Activated CD8-positive, alpha-beta memory T cell treated with anti-CD3 and anti-CD28 coated beads, Interleukin-2, amount 50 U/mL, for 4 hours (primary cell): Measurements from ENCODE around the gene HOXC5.

Experiments used
- DNase-seq: peaks from one replicate; pipeline ENCODE4 v3.0.0-alpha.2; 2020

Gene HOXC5

DNA sequence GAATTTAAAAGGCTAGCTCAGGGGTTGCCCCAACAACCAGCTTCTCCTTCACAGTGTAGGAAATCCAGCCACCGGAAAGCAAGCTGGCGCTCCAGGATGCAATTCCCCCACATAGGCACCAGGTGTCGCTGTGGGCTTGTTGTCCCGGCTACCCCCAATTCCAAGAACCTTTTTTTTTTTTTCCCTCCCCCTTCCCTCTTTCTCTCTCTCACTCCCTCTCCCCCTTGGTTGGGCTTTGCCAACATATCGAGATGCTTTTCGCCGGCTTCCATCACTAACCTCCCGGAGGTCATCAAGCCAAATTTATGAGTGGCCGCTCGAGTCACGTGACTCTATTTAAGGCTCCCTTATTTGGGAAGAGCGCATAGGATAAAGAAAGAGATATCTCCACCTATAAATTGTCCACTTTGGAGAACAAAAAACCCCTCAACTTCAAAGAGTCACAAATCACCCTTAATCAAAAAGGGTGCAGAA lies at the start of gene HOXC5:
TSS of gene HOXC5 (plus strand) at position 424 of the 474 bp plus-strand sequence. CDS start 73 bp downstream, outside the sequence.
- DNase-seq = peak; percentile 69

DNA sequence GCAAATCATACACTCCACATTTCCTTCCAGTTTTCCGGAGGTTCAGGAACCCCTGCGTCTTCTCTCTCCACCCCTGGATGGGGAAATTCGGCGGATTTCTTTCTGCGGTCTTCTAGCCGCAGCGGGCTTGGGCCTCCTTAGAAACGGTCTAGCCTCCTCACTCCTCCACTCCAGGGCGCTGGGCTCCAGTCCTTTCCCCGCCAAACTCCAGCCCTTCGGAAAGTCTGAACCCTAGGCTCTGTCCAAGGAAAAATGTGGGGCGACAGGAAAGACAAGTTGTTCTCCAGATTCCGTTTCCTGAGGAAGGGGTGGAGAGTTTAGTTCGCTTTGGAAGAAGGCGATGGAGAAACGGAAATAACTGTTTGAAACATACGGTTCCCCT lies 49.3 kb upstream of the HOXC5 start:
- DNase-seq = no peak

DNA sequence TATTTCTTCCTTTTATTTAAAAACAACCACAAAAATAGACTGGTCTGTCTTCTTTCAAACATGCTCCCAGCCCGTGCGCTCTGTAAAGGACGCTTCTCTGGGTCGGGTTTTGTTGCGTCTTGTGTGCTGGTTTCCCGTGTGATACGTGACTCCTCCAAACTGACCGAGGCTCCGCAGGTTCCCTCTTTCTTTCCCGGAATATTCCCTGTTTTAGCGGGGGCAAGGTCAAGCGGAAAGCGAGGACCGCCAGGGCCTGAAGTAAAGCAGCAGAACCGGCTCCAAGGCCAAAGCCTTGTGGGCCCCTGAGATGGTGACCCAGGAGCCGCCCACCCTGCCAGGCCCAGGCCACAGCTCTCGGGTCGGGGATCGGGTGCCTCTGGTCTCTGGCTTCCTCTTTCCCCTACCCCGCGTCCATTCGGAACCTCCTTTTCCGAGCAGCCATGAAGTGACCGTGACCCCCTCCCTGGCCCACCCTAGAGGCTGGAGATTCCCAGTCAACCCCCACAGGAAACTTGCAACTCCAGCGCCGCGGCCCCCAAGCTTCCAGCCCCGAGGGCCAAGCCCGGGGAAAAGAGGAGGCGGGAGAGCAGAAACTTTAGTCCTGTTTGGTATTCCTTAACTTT lies 48.8 kb upstream of the HOXC5 start:
- DNase-seq = no peak

DNA sequence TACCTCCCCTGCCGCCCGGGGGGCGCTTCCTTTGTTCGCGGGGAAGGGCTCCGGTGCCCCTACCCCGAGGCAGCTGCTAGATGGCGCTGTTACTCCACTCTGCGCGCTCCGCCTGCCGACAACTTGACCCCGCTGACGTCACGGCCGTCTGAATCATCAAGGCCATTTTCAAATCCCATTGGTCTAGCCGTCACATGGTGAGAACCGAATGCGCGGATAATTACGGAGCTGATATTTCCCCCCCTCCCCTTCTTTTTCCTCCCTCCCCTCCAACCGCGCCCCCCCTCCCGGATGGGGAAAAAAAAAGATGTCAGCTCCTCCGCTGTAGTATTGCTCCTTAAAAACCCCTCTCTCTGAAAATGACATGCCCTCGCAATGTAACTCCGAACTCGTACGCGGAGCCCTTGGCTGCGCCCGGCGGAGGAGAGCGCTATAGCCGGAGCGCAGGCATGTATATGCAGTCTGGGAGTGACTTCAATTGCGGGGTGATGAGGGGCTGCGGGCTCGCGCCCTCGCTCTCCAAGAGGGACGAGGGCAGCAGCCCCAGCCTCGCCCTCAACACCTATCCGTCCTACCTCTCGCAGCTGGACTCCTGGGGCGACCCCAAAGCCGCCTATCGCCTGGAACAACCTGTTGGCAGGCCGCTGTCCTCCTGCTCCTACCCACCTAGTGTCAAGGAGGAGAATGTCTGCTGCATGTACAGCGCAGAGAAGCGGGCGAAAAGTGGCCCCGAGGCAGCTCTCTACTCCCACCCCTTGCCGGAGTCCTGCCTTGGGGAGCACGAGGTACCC lies 47.8 kb upstream of the HOXC5 start, which contains the start of gene HOXC10:
TSS of gene HOXC10 (plus strand) at position 246 of the 791 bp plus-strand sequence. CDS start at position 360, 114 bp downstream.
- peak; percentile 82 for DNase-seq

DNA sequence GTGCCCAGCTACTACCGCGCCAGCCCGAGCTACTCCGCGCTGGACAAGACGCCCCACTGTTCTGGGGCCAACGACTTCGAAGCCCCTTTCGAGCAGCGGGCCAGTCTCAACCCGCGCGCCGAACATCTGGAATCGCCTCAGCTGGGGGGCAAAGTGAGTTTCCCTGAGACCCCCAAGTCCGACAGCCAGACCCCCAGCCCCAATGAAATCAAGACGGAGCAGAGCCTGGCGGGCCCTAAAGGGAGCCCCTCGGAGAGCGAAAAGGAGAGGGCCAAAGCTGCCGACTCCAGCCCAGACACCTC lies 47.2 kb upstream of the HOXC5 start:
- no peak for DNase-seq

DNA sequence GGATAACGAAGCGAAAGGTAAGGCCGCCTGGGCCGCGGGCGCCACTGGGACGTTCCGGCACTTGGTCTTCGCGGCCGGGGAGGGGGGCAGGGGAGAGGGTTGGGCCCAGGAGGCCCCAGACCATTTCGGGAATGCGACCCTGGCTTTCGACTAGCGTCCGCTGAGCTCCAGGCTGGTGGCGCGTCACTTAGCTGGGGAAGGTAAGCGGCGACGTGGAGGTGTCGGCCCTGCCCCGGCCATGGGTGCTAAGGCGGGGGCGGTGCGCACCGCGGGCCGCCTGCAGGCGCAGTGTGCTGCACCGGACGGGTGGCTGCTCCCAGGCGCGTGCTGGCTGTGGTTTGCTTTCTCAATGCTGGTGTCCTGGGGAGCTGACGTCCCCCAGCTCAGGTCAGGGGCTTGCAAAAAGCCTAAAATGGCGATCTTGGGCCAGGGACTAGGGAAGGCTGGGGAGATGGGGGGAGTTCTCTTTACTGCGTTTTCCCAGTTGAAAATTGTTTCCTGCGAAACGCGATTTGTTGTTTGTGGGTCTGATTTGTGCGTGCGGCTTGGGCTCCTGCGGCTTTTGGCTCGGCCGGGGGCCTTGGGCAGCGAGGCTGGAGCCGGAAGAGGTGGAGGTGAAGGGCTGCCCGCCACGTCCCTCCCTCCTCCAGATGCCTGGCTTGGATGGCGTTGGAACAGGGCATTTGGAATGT lies 46.7 kb upstream of the HOXC5 start:
- DNase-seq = no peak

DNA sequence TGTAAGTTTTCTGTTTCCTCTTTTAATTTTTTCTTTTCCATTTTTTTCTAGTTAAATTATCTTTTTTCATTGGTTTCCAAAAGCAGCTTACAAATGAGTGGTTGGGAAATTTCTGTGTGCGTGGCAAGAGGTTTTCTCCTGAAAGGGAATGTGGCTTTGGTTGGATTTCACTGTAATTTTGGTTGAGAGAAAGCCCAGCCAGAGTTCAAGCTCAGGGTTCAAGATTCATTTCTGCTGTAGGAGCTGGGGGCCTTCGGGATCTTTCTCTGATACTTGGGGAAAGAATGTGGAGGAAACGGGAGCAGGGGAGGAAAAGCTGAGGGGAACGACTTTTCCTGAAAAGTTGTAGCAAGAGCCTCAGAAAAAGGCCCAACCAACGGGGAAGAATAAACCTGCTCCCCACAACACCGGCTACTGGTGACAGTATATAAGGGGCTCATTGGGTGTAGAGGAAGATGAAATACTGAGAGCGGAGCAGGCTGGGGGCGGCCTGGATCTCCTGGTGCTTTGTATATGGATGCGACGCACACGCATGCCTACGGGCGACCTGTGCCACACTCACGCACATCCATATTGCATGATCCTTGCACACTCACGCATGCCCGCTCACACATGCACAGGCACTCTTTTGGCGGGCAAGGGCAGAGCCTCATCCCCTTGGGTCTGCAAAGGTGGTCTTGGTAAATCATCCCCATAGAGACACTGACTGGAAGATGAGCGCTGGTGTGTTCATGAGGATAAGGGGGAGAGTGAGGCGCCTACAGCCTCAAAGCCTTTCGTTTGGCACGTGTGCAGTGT lies 46.0 kb upstream of the HOXC5 start:
- no peak for DNase-seq

DNA sequence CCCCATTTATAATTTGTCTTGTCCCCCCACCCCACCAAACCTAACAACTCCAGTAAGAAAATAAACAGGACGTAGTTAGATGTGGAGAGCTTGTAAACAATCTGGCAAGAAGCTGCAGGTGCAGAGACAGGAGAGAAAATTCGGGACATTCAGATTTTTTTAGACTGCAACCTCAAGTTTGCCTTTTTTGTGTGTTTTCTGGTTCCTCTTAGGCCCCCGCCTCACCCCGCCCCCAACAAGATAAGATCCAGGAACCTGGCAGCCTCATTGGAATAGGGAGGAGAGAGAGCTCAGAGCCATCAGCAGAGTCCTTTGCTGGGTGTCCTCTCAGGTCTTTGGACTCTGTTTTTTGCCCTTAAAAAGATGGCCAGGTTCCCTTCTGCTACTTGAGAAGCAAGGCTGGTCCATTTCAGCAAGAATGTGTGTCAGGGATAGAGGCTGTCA lies 45.0 kb upstream of the HOXC5 start:
- DNase-seq = no peak

DNA sequence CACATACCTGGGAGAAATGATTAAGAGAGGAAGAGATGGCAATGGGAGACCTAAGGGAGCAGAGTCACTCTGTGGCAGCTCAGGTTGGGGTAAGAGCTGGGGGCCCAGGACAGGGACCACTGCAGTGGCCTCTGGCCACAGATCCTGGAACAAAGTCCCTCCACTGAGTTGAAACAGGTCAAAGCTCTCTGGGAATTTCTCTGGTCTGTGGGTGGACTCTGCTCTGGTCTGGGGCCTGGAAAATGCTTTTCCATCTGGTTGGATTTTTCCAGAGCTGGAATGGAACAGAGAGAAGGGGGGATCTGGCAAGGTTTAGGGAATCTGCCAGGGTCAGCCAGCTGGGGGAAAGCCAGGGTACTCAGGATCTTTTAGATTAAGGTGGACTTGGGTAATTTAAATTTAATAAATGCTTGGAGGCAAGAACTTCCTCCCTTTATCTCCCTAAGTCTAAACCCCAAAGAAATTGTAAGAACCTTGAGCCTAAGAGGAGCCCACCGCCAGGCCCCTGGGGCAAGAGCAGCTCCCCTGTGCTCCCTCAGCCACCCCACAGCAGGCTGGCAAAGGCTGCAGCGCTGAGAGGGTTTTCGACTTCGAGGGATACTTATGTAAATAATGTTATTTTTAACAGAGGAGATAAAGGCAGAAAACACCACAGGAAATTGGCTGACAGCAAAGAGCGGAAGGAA lies 44.2 kb upstream of the HOXC5 start:
- no peak for DNase-seq

DNA sequence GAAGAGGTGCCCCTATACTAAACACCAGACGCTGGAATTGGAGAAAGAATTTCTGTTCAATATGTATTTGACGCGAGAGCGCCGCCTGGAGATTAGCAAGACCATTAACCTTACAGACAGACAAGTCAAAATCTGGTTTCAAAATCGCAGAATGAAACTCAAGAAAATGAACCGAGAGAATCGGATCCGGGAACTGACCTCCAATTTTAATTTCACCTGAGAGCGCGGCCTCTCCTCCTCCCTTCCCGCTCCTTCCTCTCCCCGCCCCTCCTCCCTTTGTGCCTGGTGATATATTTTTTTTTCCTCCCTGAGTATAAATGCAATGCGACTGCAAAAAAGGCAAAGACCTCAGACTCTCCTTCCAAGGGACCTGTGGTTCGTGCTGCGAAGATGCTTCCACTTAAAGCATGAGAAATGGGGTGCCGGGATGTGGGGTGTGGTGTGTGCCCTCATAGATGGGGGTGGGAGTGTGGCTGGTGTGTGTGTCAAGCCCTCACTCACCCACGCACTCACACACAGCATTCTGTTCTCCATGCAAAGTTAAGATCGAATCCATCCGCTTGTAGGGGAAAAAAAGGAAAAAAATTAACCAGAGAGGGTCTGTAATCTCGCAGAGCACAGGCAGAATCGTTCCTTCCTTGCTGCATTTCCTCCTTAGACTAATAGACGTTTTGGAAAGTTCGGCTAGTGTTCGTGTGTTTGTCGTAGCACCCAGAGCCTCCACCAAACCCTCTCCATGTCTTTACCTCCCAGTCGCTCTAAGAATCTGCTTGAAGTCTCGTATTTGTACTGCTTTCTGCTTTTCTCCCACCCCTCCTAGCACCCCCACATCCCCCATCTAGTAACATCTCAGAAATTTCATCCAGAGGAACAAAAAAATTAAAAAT lies 43.4 kb upstream of the HOXC5 start:
- DNase-seq = no peak

DNA sequence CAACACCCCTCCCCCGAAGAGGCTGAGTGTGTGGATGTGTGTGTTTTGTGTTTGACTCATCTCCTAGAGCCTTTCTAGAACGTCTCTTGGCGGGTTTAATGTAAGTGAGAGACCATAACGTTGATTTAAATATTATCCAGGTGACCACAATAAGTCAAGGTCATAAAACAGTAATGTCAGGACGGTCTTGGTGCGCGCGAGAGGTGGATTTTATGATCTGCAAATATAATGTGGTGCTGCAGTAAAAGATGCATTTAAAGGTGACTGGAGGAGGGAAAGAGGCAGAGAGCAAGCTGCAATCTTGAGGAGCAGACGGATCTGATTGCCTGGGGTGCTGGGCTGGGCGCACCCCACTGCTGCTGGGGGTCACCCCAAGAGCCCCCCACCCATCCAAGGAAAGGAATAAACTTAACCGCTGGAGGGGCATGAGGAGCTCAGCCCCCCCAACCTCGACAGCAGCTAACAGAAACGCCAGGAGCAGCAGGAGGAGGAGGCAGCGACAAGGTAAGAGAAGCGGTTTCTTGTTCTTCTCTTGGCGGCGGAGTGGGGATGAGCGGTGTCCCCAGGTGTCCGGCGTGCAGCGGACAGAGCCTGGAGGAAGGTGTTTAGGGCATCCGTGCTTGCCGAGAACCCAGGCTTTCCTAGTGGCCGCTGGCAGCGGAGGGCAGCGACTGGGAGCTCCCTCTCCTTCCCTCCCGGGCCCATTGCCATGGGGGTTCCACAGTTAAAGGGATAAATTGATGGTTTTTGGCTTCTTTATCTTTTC lies 42.4 kb upstream of the HOXC5 start:
- no peak for DNase-seq

DNA sequence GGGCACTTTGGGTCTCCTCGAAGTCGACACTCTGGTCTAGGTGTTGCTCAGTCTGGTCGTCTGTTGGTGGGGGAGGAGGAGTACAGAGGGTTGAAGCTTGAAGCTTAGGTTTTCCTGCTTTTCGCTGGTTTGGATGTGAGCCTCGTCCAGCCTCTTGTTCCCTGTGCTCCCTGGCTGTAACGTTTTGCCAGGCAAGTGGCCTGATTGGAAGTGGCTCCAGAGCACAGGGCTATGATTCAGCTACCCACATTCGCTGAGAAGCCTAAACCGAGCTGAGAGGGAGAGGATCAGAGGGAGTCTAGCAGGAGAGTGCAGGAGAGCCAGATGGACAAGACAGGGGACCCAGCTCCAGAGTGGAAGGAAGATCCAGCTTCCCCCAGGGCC lies 41.8 kb upstream of the HOXC5 start:
- no peak for DNase-seq

DNA sequence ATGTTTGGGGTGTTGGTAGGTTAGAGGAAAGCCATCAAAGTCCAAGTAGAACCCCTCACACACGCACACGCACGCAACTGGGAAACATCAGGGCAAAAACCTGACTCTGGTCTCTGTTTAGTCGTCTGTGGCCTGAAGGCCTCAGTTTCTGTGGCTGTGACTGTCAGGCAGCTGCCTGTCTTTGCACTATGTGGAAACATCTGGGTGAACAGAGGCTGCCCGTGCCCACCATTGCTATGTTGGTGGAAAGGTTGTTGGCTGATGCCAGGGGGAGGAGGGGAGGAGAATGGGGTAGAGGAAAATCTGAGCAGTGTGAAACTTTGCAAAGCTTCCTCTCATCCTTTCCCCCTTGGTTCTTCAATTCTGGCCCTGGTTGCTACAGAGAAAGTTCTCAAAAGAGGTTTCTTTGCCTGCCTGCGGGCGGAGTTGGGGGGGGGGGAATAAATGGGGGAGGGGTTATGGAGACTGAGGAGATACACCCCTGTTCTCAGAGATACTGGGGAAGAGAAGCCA lies 40.4 kb upstream of the HOXC5 start:
- no peak for DNase-seq

DNA sequence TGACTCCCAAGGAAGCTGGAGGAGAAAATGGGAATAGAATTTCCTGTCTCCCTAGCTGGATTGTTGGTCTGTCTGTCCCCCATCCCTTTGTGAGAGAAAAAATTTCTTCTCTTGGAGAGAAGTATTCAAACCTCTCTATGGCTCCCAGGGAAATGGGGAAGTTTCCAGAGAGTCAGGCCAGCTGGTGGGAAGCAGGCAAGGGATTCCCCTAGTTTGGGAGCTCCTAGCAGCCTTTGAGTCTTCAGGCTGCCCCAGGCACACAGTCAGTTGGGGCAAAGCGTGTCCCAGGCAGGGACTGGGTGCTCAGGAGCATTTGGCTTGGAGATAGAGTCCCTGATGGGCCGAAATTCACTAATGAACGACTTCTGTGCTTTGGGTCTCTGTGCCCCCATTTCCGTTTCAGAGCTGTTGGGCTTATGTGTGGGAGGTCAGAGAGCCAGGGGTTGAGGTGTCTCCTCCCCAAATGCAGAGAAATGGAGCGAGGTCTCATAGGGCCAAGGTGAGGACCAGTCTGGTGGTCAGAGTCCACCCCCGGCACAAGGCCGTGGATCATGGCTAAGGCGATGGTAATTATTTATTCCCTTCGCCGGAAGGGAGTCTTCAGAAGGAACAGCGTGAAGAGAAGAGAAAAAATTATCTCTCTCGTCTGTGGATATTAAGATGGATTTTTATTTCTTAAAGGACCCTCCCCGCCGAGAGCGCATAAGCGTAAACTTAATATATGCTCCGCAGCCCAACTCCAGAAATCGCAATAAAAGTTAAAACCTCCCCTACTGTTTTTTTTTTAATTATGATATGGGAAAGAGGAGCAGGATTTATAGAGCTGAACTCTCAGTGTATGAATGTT lies 39.5 kb upstream of the HOXC5 start:
- no peak for DNase-seq

DNA sequence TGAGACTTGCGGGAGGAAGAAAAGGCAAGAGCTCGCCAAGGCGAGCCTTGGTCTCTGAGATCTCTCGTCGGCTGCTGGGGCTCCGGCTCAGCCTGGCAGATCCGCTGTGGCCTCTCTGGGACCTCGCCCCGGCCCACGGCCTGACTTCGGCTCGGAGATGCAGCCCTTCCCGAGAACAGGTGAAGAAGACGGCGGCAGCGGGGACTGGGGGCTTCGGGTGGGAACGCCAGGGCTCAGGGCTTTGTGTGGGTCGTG lies 38.9 kb upstream of the HOXC5 start:
- no peak for DNase-seq

DNA sequence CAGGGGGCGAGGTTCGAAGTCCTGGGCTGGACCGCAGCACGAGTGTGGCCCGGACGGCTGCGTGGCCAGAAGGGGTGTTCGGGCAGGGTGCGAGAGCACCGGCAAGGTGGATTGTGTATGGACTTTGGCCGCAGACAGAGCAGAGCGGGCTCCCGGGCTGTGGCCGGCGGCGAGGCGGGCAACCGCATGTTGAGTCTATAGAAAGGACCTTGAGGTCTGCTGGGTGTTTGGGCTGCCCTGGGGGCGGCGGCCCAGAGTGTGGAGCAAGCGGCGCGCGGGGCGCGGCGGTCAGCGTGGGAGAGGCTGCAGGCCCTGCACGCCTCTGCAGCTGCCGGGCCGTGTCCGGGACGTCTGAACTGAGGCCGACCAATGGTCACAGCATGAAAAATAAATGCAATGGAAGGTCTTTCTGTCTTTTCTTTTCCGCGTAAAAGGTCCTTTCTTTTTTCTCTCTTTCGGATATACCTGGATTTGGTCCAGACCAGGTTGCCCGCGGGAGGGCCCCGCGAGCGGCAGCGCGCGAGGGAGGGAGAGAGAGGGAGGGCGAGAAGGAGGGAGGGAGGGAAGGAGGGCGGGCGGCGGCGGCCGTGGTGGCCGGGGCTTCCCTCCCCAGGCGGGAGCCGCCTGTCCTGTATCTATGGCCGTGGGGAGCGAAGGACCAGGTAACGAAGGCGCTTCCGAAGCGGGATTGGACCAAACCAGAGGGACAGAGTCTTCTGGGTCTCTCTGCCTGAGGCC lies 38.4 kb upstream of the HOXC5 start:
- no peak for DNase-seq

DNA sequence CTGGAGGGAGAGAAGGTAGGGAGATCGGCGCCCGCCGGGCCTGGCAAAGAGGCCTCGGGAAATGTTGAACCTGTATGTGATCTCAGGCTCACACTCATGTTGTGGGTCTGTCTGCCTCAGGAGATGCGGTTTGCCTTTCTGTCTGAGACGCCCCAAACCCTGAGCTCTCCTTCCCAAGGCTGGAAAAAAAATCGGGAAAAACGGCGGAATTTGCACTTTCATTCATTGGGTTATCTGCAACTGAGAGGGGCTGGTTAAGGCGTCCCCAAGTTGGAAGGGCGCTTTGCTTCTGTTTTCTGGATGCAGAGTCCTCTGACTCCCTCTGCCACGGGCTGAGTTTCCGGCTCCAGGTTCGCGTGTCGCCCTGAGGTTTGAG lies 37.9 kb upstream of the HOXC5 start:
- DNase-seq = no peak

DNA sequence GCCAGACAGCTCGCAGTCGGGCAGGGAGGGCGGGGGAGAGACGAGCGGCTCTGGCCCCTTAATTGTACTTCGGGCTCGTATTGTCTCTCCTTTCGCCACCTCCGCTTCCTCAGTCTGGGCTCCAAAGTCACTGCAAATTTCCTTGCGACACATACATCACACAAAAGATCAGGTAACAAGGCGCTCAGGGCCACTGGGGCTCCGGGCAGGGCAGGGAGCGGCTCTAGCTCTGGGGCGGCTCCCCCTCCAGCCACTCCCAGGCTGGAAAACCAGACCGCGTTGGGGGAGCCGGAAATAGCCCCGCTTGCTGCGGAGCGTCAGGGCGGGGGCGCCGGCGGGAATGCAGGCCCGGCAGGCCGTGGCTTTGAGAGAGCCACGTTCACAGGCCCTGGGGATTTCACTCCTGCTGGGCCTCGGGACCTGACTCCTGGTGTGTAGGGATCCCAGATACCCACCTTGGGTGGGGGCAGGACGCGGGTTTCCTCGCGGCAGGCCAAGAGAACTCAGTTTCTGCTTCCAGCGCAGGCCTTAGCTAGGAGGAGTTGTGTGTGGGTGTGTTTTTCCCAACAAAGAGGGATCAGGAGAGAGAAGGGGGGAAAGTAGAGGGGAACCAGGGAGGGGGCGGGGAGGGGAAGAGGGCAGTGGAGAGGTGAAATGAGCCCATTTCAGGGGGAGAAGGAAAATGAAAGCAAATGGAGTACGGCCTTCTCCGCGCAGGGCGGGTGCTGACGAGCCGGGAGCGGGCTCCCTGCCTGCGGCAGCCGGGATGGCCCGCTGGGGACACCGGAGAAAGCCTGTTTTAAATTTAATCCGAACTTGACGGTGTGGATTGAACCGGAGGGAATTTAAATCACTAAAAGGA lies 37.2 kb upstream of the HOXC5 start:
- no peak for DNase-seq
